ENCODE data around the gene ZNF524.

DNA sequence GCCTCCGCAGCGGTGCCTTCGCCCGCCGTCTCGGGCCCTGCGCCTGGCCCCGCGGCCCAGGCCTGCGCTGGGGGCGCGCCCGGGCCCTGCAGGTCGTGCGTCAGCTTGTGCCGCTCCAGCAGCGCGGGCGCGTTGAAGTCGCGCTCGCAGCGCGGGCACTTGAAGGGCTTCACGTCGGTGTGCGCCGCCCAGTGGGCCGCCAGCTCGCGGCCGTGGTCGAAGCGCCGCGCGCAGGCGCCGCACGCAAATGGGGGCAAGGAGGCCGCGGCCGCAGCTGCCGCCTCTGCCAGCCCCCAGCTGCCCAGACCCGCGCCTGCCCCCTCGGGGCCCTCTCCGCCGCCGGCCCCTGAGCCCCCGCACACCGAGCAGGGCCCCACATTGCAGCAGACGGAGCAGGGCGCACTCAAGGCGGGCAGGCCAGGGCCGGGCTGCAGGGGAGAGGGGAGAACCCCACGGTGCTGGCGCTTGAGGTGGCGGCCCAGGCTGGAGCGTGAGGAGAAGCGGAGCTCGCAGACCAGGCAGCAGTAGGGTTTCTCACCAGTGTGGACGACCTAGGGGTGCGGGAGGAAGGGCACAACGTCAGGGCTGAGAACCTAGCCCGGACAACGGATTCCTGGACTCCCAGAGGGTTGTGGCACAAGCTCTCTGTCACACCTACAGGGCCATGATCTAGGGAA, 6.9 kb upstream of the ZNF524 start:
- TF ChIP-seq, protein P1, sequence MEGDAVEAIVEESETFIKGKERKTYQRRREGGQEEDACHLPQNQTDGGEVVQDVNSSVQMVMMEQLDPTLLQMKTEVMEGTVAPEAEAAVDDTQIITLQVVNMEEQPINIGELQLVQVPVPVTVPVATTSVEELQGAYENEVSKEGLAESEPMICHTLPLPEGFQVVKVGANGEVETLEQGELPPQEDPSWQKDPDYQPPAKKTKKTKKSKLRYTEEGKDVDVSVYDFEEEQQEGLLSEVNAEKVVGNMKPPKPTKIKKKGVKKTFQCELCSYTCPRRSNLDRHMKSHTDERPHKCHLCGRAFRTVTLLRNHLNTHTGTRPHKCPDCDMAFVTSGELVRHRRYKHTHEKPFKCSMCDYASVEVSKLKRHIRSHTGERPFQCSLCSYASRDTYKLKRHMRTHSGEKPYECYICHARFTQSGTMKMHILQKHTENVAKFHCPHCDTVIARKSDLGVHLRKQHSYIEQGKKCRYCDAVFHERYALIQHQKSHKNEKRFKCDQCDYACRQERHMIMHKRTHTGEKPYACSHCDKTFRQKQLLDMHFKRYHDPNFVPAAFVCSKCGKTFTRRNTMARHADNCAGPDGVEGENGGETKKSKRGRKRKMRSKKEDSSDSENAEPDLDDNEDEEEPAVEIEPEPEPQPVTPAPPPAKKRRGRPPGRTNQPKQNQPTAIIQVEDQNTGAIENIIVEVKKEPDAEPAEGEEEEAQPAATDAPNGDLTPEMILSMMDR (IDR thresholded peaks at IDR 0.05): no peak
- TF ChIP-seq, protein P2, sequence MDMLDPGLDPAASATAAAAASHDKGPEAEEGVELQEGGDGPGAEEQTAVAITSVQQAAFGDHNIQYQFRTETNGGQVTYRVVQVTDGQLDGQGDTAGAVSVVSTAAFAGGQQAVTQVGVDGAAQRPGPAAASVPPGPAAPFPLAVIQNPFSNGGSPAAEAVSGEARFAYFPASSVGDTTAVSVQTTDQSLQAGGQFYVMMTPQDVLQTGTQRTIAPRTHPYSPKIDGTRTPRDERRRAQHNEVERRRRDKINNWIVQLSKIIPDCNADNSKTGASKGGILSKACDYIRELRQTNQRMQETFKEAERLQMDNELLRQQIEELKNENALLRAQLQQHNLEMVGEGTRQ (IDR thresholded peaks at IDR 0.05; ENCODE audit: borderline replicate concordance, low read depth, low read length): no peak
- no peak for TF ChIP-seq FOXM1 (IDR thresholded peaks at IDR 0.05; ENCODE audit: low read depth)
- no peak for TF ChIP-seq POLR2AphosphoS5 (IDR thresholded peaks at IDR 0.05; ENCODE audit: low read depth, low read length)
- no peak for TF ChIP-seq EZH2phosphoT487 (IDR thresholded peaks at IDR 0.05; ENCODE audit: borderline replicate concordance, low read depth)
- TF ChIP-seq, protein P3, sequence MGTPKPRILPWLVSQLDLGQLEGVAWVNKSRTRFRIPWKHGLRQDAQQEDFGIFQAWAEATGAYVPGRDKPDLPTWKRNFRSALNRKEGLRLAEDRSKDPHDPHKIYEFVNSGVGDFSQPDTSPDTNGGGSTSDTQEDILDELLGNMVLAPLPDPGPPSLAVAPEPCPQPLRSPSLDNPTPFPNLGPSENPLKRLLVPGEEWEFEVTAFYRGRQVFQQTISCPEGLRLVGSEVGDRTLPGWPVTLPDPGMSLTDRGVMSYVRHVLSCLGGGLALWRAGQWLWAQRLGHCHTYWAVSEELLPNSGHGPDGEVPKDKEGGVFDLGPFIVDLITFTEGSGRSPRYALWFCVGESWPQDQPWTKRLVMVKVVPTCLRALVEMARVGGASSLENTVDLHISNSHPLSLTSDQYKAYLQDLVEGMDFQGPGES (IDR thresholded peaks at IDR 0.05; ENCODE audit: low read depth, low read length): no peak
- no peak for TF ChIP-seq RCOR1 (IDR thresholded peaks at IDR 0.05; ENCODE audit: low read length)
- TF ChIP-seq RAD21 (IDR thresholded peaks at IDR 0.05; ENCODE audit: low read length): no peak
- TF ChIP-seq CHD2 (IDR thresholded peaks at IDR 0.05; ENCODE audit: low read length, partially characterized antibody): no peak
